Stimulated activated CD4-positive, alpha-beta T cell treated with anti-CD3 and anti-CD28 coated beads, Interleukin-1b, Interleukin-23, amount 100 ng/mL, for 24 hours (primary cell): Measurements from ENCODE around the gene VDAC2.

Experiments
- DNase-seq, 4 experiments: peaks; one replicate each; pipeline ENCODE4 v3.0.0-alpha.2; 2020; ENCODE audit warnings: low read depth in 4 of 4, low spot score in 1 of 4

The VDAC2 gene

GRCh38 chr10:75250934-75251333 lies 40.3 kb downstream of the VDAC2 start:
- DNase-seq = no peak

GRCh38 chr10:75253281-75254220 lies 43.0 kb downstream of the VDAC2 start:
- DNase-seq = no peak

DNA sequence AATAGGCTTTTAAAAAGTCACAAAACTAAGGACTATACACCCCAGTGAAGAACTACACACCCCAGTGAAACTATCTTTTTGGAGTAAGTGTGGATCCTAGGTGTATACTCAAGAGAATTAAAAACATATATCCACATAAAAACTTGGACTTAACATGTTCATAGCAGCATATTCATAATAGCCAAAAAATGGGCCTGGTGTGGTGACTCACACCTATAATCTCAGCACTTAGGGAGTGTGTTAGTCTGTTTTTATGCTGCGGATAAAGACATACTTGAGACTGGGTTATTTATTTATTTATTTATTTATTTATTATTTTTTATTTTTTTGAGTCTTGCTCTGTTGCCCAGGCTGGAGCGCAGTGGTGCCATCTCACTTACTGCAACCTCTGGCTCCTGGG lies 44.1 kb downstream of the VDAC2 start:
- no peak for DNase-seq

DNA sequence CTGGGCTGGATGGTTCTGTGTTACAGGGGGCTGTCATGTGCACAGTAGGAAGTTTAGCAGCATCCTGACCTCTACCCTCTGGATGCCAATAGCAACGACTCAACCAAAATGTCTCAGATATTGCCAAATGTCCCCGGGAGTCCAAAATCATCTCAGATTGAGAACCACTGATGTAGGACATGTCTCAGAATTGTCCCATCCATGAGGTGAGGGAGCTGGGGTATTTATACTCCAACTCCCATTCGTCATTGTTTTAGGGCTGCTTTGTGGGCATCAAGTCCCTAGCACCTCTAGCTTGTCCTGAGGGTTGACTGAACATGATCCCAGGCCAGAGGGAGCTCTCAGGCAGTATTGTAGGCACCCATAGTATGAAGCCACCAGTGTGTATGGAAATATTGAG lies 50.4 kb downstream of the VDAC2 start:
- DNase-seq = no peak

DNA sequence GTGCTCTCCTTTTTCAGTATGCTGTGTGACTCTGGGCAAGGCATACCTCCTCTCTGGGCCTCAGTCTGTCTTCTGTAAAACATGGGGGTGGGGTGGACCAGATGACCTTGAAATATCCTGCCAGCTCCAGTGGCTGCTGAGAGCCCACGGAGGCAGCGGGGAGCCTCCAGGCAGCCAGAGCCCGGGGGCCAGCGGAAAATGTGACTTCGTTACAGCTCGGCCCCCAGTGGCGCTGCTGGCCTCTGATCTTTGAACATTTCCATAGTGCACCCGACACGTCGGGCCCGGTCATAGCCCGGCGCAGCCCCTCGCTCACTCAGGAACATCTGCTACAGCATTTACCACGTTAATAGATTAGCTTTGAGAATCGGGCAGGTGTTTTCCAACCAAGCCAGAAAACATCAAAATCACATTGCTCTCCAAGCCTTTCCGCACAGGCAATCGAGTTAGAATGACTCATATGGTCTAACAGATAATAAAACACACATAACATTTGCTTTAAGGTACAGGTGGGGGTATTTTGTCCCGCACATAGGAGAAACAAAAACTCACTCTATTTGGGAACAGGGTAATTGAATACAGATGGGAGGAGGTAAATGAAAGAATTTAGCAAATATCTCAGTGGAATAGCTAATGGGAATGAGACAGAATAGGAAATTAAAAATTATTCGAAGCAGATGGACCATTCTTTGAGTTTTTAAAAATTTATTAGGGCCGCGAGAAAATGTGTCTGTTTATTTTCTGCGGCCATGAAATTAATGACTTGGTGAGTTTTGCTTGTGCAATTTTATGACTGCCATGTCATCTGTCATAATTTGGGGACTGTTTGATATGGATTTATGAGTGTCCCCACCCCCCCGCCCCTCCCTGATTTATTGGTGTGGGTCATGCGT lies 51.5 kb downstream of the VDAC2 start:
- no peak for DNase-seq

DNA sequence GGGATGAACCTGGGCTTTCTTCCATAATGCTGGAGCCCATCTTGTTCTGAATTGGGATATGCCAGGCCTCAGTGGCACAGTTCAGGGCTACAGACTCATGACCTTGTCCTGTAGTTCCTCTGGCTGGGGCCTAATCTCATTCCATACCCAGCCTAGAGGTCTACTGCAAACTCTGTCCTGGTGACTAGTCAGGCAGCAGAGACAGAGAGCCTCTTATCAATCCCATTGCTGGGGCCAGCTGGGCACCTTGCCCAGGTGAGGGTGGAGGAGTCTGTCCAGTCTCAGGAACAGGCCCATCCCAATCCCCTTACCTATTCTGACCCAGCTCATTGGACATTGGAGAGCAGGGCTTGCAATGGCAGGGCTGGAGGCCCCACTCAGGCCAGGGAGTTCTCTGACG lies 53.2 kb downstream of the VDAC2 start:
- DNase-seq = no peak

DNA sequence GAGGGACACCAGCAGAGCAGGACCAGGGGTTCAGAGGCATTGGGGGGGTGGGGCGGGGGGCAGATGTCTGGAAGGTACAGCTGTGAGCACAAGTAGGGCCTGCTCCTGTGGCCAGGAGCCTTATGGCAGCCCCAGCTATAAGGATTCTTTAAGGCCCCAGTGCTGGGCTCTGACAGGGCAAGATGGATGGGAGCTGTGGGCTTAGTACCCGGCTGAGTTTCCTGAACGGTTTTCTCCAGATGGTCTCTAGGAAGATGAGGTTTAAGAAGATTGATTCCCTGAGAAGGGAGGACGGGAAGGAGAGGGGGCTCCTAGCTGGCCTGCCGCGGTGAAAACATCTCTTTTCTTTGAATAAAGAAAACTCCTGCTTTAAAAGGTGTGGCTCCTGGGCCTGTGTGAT lies 55.3 kb downstream of the VDAC2 start:
- no peak for DNase-seq

GRCh38 chr10:75266945-75267344 lies 56.3 kb downstream of the VDAC2 start:
- no peak for DNase-seq

DNA sequence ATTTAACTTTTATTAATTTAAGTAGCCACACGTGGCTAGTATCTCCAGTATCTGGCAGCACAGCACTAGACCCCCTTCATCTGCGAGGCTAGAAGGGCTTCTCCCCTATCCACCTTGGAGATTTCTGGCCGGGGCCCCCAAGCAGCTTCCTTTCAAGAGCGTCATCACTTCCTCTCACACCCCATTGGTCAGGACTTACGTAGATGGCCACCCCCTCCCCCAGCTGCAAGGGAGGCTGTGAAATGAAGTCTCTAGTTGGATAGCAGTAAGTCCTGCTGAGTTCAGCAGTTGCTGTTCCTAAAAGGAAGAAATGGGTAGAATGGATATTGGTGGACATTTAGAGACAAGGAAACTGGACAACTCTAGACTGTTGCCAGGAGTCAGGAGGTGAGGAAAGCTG lies 59.0 kb downstream of the VDAC2 start:
- DNase-seq = no peak

DNA sequence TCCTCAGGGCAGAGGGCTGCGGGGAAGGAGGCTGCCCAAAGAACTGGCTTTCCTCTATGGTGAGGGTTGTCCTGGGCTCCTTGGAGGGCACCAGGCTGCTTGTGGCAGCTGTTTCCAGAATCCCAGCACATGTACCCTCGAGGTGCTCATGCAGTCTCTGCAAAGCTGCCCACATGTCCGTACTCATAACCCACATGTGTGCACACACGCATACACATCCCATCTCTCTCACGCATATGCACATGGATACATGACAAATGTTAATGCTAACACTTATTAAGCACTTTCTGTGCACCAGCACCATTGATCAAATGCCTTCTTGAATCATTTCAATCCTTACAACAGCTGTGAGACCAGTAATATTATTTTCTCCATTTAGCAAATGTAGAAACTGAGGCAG lies 61.5 kb downstream of the VDAC2 start:
- no peak for DNase-seq

DNA sequence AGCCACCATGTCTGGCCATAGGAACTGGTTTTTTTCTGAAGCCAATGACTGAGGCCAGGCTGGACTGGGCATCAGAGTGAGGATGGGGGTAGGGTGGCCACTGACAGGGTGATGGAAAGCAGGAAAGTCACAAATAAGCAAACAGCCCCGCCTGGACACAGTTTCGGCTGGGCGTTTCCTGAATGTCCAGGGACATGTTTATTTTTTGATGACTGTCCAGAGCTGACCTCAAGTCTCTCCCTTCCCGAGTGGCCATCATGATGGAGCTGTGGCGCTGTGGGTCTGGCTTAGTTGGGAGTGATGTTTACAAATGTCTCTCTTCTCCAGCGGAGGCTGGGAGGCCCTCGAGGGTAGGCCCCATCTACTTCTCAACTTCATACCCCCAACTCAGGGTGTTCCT lies 62.3 kb downstream of the VDAC2 start:
- no peak for DNase-seq

DNA sequence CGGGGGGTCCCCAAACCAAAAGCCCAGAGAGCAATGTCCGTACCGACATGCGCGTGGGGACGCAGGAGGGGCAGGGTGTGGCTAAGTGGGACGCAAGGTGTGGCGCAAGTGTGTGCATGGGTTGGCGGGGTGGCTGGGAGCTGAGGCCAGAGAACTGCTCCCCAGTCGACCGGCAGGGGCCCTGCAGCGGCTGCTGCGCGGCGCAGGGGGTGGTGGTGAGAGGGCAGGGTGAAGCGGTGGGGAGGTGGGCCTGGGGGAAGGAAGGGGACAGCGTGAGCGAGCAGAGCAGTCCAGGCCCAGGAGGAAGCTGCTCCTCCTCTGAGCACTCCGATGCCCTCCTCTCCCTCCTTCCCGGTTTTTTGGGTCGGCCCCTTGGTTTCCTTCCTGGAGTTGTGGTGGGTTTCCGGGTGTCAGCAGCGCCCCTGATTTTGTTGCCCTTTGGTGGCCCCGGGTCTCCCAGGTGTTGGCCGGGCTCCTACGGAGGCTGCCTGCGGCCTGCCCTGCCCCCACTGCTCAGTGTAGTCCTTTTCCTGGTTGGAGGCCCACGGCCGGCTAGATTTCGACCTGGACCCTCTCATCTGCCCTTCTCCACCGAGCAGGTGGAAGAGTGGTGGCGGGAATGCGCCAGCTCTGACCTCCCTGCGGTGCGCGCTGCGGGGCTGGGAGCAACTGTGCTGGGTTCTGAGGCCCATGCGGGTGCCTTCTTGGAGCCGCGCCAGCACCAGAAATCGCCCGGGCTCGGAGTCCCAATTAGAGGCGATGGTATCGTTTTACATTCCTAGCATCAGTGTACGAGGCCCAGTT lies 65.7 kb downstream of the VDAC2 start:
- DNase-seq = no peak

DNA sequence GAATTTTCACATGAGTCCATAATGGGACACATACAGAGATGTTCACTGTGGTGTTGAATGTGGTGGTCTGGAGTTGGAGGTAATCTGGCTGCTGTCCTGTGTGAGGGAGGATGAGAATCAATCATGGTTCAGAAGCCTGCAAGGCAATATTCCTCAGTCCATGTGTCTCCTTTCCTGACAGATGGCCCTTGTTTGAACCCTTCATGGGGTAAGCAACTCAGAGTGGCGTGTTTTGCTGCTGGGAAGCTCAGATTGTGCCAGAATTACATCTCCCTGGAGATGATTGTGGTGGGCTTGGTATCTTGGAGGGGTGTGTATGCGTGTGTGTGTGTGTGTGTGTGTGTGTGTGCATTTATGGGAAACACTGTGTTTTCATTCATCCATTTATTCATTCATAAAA lies 69.6 kb downstream of the VDAC2 start:
- DNase-seq = no peak
